Midbrain (tissue), 1 donor: Measurements from ENCODE around the gene POU2F2.

ENCODE experiments used
- DNase-seq: peaks from one replicate; lab custom pipeline; 2025; lab: John Stamatoyannopoulos, UW

POU2F2 gene

DNA sequence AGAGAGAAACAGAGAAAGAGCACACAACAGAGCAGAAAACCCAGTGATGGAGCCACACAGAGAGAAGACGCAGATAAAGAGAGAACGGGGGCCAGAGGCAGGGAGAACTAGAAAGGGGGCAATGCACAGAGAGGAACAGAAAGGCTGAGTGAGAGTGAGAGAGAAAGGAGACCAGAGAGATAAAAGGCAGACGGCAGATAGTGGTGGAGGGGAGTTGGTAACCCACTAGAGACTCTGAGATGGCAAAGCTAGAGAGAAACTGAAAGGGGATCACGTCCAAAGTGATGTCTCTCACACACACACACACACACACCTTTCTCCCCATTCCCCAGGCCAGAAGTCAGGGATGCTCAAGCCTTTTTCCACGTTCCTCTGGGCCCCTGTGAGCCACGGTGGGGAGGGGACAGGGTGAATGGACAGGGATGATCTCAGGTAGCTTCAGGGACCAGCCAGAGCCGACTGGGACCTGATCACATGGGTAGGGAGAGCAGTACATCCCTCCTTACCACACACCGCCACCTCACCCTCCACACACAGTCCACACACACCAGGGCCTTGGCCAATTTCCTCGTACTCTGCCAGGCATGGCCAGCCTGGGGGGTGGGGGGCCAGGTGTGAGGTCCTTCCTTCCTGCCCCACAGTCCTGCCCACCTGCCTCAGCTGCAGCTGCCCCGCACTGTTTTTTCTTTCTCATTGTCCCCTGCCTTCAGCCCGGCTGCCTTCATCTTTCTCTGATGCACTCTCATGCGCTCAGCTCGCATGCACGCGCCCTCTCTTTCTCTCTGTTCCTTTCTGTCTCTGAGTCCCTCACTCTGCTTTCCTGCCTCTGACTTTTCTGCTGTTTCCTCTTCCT is 22.5 kb upstream of the POU2F2 start:
- DNase-seq, result no peak

DNA sequence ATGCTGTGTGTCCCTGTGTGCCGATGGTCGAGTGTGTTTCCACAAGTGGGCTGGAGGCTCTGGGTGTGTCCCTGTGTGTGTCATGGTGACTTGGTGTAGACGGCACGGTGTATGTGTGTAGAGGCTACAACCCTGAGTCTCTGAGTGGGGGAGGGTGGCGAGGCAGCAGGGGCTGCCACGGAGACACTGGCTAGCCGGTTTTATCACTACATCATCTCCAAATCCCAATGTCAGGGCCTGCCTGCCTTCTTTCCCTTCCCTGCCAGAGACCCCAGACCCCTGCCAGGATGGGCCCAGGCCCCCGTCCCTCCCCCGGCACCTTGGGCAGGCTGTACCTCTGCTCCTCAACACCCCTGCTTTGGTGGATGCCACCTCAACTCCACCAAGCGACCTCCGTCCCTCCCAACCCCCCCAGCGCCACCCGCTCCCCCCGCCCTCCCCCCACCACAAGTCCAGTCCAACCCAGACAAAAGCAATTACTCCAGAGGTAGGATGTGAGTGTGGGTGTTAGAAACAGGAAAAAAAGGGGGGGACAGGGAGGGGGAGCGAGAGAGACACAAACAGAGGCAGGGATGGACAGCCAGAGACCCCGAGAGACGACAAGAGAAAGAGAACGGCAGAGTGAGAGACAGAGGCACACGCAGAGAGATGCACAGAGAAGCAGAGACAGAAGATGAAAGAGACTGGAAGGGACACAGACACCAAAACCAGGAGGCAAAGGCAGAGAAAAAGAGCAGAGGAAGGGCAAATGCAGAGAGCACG is 21.6 kb upstream of the POU2F2 start:
- no peak for DNase-seq

DNA sequence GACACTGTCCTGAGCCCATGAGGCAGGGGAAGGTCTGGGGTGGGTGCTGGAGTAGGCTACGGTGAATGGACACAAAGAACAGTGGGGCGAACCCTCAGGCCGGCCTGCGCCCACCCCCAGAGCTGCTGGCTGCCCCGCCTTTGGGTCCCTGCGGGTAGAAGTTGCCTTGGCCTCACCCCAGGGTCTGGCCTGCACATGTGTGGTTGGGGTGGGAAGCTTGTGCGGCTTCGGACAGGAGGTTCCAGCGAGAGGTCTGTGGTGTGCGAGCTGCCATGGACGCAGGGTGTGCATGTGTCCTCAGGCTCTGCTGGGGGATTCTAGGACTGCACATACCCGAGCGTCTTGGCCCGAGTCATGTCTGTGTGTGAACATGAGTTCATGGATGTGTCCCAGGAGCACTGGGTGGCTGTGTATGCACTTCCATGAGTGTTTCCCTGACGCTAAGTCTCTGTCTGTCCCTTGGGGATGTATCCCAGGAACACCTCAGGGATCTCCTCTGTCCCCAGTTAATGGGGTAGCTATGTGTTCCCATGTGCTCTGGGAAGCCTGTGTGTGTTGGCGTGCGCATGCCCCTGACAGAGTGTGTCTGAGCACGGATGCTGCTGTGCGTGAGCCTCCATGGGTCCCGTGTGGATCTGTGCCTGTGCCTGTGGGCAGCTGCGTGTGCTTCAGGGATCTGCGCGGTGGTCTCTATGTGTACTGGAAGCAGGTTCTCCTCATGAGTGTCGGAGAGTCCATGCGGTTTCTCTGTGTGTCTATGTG is 20.8 kb upstream of the POU2F2 start:
- no peak for DNase-seq

DNA sequence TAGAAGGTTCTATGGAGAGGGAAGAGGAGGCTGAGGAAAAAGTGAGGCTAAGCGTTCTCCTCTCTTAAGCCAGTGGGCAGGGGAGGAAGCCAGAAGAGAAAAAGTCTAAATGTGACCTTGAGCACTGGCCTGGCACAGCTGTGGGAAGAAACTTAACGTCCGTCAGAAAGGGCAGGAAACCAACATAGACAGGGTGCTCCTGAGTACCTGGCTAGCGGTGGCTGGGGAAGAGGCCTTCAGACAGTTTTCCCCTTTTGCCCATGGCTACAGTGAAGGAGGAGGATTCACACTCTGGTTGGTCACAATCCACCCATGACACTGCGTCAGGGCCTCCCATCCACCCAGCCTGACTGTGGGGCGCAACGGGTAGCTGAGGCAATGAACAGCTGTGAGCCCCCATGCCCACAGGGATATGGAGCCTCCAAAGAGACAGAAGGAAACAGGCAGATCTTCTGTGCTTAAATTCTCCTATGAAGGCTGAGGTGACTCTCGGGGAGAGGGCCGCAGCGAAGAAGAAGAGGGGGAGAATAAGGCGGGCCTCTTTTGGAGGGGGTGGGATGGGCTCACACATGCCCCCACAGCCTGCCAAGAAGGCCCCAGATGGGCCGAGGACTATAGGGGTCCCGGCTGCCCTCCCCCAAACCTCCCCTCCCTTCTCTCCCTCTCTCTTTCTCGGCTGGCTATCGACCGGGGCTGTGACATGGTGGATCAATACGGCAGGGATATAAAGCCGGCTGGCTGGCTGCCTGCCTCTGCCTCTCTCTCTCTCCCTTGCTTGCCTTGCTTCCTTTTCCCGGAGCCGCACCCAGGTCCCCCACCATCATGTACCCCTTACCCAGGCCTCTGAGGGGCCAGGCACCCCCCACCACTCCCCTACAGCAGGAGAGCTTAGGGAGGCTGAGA is 19.8 kb upstream of the POU2F2 start:
- no peak for DNase-seq

DNA sequence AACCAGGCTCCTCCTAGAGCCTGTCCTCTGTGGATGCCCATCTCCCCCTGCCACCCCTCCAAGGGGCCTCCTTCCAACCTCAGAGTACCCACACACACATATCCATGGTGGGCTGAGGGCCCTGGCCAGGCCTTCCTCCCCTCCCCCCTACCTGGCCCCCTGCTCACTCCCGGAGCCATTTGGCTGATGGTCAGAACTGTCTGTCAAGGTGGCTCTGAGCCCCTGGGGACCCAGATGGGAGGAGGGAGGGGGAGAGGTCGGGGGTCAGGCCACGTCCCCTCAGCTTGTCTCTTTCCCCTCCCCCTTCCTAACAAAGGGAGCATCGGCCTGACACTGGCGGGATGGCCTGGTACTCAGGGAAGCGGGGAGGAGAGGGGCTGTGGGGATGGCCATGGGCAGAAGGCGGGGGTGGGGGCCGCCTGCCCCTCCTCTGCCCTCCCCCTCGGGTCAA is 18.7 kb upstream of the POU2F2 start:
- no peak for DNase-seq

DNA sequence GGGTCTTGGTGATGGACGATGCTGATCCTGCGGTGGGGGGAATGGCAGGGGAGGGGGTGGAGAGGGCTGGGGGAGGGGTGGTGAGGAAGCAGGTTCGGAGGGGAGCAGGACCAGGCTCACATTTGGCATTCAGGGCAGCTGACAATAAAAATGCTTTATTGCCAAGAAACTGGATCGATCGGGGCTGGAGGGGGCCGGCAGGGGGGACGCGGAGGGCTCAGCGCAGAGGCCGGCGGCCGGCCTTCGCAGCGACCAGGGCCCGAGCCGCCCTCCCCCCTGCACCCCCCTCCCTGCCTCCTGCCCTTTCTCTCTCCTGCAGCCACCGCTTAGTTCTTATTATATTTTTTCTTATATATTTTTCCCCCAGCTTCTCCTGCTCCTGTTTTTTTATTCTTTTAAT is 18.1 kb upstream of the POU2F2 start:
- no peak for DNase-seq

DNA sequence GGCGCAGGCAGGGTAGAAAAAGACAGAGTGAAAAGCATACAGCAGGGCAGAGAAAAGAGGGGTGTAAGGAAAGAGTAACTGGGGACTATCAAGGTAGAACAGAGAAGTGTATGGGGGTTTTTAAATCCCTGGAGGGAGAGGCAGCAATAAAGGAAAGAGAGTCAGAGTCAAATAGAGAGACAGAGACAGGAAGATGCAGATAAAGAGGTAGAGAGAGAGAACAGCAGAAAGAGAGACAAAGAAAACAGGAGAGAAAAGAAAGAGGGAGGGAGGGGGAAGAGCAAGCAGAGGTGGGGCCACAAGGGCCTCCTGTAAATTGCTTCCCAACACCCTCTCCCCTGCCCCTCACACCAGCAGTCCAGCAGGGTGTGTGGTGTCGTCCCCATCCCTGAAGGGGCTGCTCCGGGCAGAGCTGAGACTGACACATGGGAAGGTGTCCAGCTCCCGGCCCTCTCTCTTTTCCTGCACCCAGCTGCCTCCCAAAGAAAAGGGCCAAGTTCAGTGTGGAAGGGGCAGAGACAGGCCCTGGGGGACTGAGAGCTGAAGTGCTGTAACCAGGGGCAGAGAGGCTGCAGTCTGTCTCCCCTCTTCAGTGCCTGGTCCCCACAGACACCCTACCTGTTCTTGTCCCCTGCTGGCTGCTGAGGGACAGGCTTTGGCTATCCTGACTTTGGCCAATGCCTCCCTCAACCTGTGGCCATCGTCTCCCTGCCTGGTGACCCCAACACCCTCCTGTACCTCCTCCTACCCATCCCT is 17.4 kb upstream of the POU2F2 start:
- no peak for DNase-seq

DNA sequence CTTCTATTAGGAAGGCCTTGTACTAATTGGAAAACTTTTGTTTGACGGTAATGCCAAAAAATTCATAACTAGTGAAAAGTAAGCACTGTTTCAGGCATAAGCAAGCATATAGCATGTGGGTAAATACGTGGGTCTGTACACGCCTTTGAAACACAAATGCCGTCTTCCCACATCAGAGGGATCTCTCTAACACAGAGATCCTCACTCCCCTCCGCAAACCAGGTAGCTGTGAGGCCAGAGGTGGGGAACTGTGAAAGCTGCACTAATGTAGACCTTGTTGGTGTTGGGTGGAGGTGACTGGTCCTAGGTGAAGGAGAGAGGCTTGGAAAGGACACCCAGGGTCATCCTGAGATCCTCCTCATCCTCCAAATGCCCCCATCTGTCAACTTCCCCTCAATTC is 16.0 kb upstream of the POU2F2 start:
- no peak for DNase-seq

DNA sequence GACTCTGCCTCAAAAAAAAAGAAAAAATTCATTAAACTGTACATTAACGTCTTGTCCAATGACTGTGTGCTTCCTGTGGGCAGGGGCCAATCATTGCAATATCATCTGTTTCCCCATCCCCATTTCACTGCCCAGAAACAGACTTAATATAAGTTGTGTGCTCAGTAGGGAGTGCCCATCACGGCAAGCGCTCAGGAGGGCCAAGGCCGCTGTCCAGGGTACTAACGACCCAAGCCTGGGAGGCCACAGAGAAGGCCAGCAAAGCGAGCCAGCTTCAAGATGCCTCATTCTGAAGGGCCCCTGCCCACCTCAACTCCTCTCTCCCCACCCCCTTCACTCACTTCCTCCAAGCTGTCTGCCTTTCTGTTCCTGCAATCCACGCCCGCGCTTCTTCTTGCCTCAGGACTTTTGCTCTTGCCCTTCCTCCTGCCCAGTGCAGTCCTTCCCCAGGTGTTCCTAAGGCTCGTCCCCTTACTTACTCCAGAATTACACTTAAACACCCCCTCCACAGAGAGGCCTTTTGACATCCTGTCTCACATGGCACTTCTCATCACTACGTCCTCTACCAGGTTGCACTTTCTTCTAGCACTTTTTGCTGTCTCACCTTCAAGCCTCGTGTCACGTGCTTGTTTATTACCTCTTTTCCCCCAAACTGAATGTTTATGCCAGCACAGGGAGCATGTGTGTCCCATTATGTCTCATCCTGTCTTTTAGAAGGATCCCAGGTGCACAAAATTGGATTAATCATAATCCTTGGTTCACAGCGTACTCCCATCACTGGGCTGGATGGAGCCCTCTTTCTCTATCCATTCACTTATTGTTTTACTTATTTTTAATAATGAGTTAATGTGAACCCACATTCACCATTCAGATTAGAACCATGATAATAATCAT is 11.3 kb upstream of the POU2F2 start:
- DNase-seq, result no peak

DNA sequence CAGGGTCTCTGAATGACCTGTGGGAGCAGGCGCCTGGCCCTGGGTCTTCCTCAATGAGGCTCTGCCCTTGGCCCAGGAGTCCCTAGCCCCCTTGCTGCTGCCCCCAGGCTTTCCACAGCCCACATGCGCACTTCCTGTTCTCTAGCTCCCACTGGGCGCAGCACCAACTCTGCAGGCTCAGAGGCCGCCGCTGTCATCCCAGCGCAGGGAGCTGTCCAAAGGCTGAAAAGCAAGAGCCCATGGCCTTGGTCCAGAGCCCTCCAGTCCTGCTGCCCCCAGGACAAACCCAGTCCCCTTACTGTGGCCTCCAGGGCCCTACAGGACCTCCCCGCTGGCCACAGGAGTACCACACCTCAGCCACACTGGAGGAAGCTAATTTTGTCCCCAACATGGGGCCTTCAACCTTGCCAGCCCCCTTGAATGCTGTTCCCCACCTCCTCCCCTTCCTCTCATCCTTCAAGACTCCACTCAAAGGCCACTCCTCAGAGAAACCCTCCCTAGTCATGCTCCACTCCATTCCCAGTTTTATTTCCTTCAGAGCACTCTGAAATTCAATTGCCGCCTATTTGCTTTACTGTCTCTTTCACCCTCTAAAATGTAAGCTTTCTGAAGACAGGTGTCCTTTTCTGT is 8.0 kb upstream of the POU2F2 start:
- peak; percentile 46 for DNase-seq

DNA sequence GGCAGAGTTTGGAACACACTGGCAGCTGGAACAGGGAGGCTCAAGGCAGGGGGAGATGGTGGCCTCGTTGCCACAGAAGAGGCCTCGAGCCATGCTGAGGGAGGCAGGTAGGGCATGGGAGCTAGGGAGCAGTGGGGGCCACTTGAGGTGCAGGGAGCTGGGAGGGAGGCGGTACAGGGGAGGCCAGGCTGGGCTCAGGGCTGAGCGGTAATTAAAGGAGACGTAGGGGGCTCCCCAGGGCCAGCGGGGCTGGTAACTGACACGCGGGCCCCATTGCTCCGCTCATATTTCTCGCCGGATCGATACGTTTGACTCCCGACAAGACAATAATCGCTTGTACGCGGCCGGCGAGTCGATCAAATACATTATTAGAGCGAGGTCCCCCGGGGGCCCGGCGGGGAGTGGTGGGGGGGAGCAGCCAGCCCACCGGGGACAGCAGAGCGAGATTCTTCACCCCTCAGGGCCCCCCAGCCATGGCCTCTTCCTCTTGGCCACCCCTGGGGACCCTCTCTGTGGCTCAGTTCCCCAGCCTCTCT is 2.4 kb upstream of the POU2F2 start:
- DNase-seq, result no peak

DNA sequence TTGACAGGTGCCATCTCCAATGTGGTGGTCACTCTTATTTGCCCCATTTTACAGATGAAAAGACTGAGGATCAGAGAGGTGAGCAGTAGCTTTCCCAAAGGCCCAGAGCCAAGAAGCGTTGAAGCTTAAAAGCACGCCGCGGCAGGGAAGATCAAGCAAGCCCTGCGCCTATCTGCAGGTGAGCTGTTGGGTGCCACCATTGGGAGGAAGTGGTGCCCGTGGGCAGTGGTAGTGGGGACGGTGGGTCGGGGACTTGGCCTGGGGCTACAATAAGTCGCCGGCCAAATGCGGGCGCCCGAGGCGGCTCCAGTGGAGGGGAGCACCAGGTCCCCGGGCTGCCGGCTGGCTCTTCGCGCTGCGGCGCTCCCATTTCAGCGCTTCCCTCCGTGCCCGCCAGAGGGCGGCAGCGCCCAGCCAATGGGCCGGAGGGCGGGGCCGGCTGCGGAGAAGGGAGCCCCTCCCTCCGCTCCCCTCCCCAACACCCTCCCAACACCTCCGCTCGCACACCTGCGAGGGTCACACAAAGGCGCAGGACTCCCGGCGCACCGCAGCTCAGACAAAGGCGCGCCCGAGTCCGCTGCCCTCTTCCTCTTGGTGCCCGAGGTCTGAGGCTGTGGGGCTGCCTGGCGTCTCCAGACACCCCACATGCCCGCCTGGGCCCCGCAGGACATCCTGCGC is 744 bp upstream of the POU2F2 start:
- peak; percentile 76 for DNase-seq

DNA sequence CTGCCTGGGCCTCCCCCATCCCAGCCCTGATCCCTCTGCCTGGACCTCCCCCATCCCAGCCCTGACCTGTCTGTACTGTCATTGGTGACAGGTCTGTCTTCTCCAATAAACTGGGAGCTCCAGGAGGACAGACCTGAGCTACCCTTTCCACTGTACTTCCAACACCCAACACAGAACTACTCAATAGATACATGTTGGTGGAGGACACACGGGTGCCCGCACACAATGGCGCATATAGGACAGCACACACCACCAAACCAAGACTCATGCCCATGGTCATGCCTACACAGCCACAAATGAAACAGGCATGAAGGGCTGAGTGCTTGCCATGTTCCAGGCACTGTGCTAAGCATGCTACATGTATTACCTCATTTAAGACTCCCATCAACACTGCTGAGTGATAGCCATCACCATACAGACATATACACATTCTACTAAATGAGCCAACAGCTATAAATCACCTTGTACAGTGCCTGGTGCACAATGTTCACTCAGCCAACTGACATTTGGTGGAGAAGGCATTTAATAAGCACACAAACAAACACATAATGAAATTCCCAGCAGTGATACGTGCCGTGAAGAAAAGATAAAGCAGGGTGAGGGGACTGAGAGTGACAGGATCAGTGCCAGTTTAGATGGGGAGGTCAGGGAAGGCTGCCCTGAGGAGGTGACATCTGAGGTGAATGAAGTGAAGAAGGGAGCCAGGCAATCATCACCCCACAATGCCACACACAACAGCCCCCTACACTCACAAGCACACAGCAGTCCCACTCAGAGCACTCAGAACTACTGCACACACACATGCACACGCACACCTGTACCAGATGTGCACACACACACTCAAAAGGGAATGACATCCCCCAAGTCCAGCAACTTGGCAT is 857 bp downstream of the POU2F2 start:
- DNase-seq, result no peak

DNA sequence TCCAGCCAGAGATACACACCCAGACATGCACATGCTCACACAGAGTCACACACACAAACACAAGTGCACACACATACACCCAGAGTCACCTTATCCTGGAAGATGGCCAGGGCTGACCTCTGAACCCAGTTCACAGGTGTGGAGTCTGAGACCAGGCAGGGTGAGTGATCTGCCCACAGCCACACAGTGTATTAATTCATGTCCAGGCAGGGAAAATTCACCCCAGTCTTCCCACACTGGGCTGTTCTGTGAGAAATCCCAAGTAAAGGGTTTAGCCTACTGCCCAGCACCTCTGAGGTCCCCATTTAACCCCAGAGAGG is 2.0 kb downstream of the POU2F2 start:
- DNase-seq, result no peak

DNA sequence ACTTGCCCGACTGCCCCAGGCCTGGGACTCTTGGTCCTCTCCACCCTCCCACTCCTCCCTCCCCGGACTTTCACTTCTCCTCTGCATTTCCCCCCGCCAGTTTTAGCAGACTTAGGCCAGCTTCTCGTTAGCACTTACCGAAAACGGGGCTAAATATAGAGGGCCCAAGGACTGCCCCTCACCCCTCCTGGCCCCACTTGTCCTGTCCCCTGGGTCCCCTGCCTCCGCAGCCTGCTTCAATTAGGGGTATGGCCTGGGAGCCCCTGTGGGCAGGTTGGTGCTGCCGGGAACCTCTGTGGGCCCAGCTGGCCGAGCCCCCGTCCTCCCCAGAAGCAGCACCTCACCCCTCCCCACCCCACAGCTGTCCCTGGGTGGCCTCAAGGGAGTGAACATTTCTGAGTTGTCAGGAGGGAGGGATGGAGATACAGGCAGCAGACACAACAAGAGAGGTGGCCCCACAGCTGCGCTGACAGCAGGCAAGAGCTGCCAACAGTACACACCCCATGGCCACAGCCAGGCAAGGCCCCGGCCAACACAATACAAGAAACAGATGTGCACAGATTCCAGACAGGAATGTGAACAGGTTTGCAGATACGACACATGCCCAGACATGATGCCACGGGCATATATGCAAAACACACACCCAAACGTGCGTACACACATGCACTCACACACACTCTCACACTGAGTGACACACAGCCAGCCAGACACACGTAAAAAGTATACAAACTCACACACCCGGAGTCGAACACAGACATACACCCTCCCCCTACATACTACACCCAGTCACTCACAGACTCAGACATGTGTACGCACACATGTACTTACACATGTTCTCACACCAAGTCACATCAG is 2.6 kb downstream of the POU2F2 start:
- peak; percentile 8 for DNase-seq

DNA sequence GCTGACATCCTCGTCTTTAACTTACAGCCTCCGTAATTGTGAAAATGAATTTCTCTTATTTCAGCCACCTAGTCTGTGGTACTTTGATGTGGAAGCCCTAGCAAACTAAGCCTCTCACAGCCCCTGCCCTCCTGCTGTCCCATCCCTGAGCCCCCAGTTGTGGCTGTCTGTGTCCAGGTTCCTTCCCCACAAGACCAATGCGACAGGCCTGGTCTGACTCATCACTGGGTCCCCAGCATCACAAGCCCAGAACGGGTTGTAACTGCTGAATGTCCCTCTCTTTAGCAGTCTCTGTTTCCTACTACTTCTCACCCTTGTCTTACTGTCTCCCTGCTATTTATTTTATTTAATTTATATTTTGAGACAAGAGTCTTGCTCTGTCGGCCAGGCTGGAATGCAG is 5.7 kb downstream of the POU2F2 start:
- no peak for DNase-seq

DNA sequence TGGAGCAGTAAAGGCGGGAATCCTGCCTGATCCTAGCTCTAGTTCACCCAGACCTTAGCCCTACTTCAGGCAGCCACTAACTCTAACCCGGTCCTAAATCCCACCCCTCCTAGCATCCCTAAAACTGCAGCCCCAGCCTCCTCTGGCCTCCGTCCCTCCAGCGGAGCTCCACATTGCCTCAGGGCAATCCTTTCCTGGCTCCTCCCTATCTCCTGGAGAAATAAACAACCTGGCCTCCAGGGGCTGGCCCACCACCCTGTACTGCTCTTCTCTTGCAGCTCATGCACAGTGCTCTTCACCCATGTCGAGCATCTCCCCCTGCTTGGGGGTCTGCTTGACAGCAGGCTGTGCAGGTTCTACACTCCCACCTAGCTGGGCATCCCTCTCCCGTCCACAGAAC is 6.7 kb downstream of the POU2F2 start:
- no peak for DNase-seq
